NB4 (cell line): ENCODE measurements around the gene F9.

ENCODE experiments used
- CTCF ChIP-seq: IDR thresholded peaks from one replicate; pipeline ENCODE4 v1.5.1; 2012; ENCODE audit warnings: low read depth, low read length
- MAX ChIP-seq: IDR thresholded peaks from 2 replicates; pipeline ENCODE4 v1.6.1; 2011; ENCODE audit warnings: low read depth, low read length

GRCh38 chrX:139600105-139600504 lies 69.6 kb downstream of the F9 start:
- no peak for TF ChIP-seq CTCF
- no peak for TF ChIP-seq MAX
